Measurements from ENCODE around the gene YEATS2. TPM values are rescaled to one million over a fixed set of nuclear protein-coding genes. Genes with fewer than 3 reads are reported as not detected.

YEATS2 gene
- polyA plus RNA-seq, 4 donors = 34.9 to 36.7 (median 36.1) TPM

GRCh38 chr3:183827809-183828537 is 130.4 kb downstream of the YEATS2 start:
- DNase-seq (ENCODE audit: low read depth in 4 of 4, low spot score in 3 of 4) = no peak

- no peak for DNase-seq (ENCODE audit: low read depth in 4 of 4, low spot score in 3 of 4)
These were observed 130.9 kb downstream of the YEATS2 start for GRCh38 chr3:183828538-183828870.

GRCh38 chr3:183829466-183829865 is 131.9 kb downstream of the YEATS2 start:
- no peak for DNase-seq (ENCODE audit: low read depth in 4 of 4, low spot score in 3 of 4)

- no peak for DNase-seq (ENCODE audit: low read depth in 4 of 4, low spot score in 3 of 4)
These were observed 132.6 kb downstream of the YEATS2 start for GRCh38 chr3:183830187-183830586.

- DNase-seq (ENCODE audit: low read depth in 4 of 4, low spot score in 3 of 4) = no peak
These were observed 135.9 kb downstream of the YEATS2 start for GRCh38 chr3:183833516-183833915.

GRCh38 chr3:183837390-183837789 is 139.8 kb downstream of the YEATS2 start:
- no peak for DNase-seq (ENCODE audit: low read depth in 4 of 4, low spot score in 3 of 4)

- no peak for DNase-seq (ENCODE audit: low read depth in 4 of 4, low spot score in 3 of 4)
These were observed 140.3 kb downstream of the YEATS2 start for GRCh38 chr3:183837894-183838293.

GRCh38 chr3:183839751-183840150 is 142.2 kb downstream of the YEATS2 start:
- no peak for DNase-seq (ENCODE audit: low read depth in 4 of 4, low spot score in 3 of 4)

- no peak for DNase-seq (ENCODE audit: low read depth in 4 of 4, low spot score in 3 of 4)
These were observed 147.0 kb downstream of the YEATS2 start for GRCh38 chr3:183844606-183845005.

- no peak for DNase-seq (ENCODE audit: low read depth in 4 of 4, low spot score in 3 of 4)
These were observed 147.5 kb downstream of the YEATS2 start for GRCh38 chr3:183845090-183845489.

GRCh38 chr3:183845608-183846288 is 148.2 kb downstream of the YEATS2 start:
- no peak for DNase-seq (ENCODE audit: low read depth in 4 of 4, low spot score in 3 of 4)

GRCh38 chr3:183854318-183855035 is 156.9 kb downstream of the YEATS2 start:
- DNase-seq (ENCODE audit: low read depth in 4 of 4, low spot score in 3 of 4) = no peak

GRCh38 chr3:183857863-183858262 is 160.3 kb downstream of the YEATS2 start:
- no peak for DNase-seq (ENCODE audit: low read depth in 4 of 4, low spot score in 3 of 4)

Other genes starting within 250 kb of the YEATS2 start
- 1 to 10 TPM; 1.0 to 1.3 (median 1.1) TPM for gene KLHL6, start 142.1 kb upstream of the YEATS2 start, polyA plus RNA-seq (ENCODE audit: insufficient read length in 4 of 4)
- gene KLHL24, start 62.2 kb upstream of the YEATS2 start, polyA plus RNA-seq (ENCODE audit: insufficient read length in 4 of 4) = 10 to 100 TPM; 38.5 to 56.8 (median 51.6) TPM
- gene MAP6D1, start 127.8 kb downstream of the YEATS2 start, polyA plus RNA-seq (ENCODE audit: insufficient read length in 4 of 4) = 1 to 10 TPM in 1 of 4 donors, under 1 TPM in 2, not detected in 1; 0.57 to 1.6 (median 0.80) TPM
- gene PARL, start 187.1 kb downstream of the YEATS2 start, polyA plus RNA-seq (ENCODE audit: insufficient read length in 4 of 4) = 10 to 100 TPM; 55.1 to 63.9 (median 58.4) TPM

Data from right renal pelvis (tissue), 4 donors.